ENCODE data around the gene COL4A2. TPM values are rescaled to one million over a fixed set of nuclear protein-coding genes. Genes with fewer than 3 reads are reported as not detected.

Gene COL4A2
- total RNA-seq, 1 experiment from 2014 or later: 66.0 TPM

DNA sequence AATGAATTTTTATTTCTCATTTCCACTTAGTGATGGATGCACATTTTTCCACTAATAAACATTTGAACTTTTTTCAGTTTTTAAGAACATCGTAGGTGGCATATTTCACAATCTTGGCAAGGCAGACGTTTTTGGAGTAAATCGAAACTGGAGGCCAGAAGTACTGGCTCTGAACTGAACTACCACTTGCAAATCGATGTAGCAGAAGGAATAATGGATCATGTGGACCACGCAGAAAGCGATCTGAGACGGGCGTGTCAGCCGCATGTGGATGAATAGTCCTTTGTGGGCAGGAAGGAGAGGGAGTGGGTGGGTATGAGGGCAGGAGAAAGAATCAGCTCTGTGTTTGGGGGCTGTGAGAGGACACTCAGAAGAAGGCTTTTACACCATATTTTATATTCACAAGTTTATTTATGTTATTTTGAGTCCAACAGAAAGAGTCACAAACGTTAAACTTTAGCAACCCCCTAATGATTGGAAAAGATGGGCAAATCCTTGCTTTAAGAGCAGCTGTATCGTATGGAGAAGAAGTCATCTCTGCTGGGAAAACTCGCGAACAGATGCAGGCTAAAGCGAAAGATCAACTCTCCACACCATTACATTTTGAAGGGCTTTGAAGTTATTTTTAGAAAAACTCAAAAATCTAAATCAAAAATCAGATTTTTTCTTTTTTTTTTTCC lies 90.5 kb downstream of the COL4A2 start:
- intact Hi-C loops (cut with micrococcal nuclease): loop anchor here (1.0 to 2.0 kb wide), 5 partner anchors 15 to 90 kb away; partner anchors contain the start of genes COL4A1 and COL4A2
- no peaks in the 10 kb centered on the region for H3K27me3 Mint-ChIP-seq (ENCODE audit: insufficient read depth, unreplicated experiment)
- peak overlapping the region; percentile 98 for H3K27ac Mint-ChIP-seq (ENCODE audit: low read depth, unreplicated experiment)
- TF ChIP-seq, protein P1, sequence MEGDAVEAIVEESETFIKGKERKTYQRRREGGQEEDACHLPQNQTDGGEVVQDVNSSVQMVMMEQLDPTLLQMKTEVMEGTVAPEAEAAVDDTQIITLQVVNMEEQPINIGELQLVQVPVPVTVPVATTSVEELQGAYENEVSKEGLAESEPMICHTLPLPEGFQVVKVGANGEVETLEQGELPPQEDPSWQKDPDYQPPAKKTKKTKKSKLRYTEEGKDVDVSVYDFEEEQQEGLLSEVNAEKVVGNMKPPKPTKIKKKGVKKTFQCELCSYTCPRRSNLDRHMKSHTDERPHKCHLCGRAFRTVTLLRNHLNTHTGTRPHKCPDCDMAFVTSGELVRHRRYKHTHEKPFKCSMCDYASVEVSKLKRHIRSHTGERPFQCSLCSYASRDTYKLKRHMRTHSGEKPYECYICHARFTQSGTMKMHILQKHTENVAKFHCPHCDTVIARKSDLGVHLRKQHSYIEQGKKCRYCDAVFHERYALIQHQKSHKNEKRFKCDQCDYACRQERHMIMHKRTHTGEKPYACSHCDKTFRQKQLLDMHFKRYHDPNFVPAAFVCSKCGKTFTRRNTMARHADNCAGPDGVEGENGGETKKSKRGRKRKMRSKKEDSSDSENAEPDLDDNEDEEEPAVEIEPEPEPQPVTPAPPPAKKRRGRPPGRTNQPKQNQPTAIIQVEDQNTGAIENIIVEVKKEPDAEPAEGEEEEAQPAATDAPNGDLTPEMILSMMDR (IDR thresholded peaks at IDR 0.05; ENCODE audit: unreplicated experiment): no peak
- CTCF ChIA-PET: interaction anchor here (0.7 kb wide), 1 partner anchor 1316 kb away, joined by 5 read pairs; no protein-coding TSS in a partner anchor
- H3K36me3 Mint-ChIP-seq (ENCODE audit: insufficient read depth, unreplicated experiment): no peaks in the 10 kb centered on the region
- H3K4me3 Mint-ChIP-seq (ENCODE audit: unreplicated experiment): peak overlapping the region; percentile 72
- no peaks in the 10 kb centered on the region for H3K9me3 Mint-ChIP-seq (ENCODE audit: unreplicated experiment)
- POLR2A ChIA-PET: interaction anchor here (0.7 to 1.8 kb wide), 2 partner anchors 15 to 598 kb away, joined by 3 to 8 read pairs; no protein-coding TSS in a partner anchor
- DNase-seq (ENCODE audit: unreplicated experiment): peak; percentile 61
- no TSS peak for BruUV-seq (replicated peaks)
- H3K4me1 Mint-ChIP-seq (ENCODE audit: insufficient read depth, unreplicated experiment): peaks cover 32% of the 10 kb centered on the region

DNA sequence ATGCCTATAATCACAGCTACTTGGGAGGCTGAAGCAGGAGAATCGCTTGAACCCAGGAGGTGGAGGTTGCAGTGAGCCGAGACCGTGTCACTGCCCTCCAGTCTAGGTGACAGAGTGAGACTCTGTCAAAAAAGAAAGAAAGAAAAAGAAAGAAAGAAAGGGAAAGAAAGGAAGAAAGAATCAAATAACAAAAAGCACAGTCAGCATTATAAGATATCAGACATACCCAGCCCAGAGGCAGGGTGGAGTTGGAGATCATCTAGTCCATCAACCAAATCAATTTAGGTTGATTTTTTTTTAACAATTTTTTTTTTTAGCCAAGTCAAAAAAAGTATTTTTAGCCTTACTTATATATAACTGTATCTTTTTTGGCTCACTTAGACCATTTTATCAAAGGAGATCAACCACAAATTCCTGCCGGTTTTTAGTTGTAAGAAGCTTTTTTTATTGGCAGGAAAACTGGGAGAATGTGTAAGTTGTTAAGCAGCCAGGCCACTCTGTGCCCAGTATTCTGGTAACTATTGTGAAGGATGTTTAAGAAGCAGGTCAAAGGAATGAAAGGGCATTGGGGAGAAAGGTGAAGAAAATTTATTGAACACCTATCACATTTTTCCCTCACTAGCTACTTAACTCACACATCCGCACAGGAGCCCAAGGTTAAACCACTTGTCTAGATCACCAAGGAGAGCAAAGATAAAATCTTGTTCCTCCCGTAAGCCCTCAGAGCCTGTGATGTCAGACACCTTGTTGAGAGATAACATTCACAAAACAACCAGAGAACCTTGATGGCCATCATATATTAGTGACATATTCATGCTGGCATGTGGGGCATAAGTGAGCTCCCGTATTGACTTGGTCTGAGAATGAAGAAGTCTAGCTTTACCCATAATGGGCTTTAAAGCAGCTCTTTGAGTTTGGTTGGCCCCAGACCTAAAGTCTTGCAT lies 91.8 kb downstream of the COL4A2 start:
- no peak overlapping the region for H3K4me3 Mint-ChIP-seq (ENCODE audit: unreplicated experiment)
- CTCF ChIA-PET: interaction anchor here (0.9 to 1.1 kb wide), 3 partner anchors 11 to 45 kb away, joined by 3 read pairs; no protein-coding TSS in a partner anchor
- H3K27ac Mint-ChIP-seq (ENCODE audit: low read depth, unreplicated experiment): no peak overlapping the region

DNA sequence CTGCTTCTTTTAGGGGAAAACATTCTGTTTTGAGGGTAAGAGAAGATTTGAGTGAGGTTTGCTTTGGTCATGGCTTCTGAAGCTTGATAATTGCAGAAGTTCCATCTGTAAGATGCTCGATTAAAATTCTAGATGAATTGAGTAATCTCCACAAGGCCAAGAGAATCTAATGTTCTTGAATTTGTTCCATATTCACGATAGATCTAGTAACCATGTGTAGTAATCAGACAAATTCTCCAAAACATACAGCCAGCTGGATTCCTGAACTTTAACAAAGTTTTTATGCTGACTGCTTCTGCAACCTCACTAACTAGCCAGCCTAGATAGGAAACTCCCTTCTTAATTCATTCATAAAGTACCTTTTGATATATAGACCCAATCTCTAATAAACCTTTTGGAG lies 92.7 kb downstream of the COL4A2 start:
- intact Hi-C loops (cut with micrococcal nuclease): no loop called here
- Mint-ChIP-seq H3K27me3 (ENCODE audit: insufficient read depth, unreplicated experiment) (no peaks in the 10 kb centered on the region), H3K4me1 (ENCODE audit: insufficient read depth, unreplicated experiment) (peaks cover 44% of the 10 kb centered on the region), H3K9me3 (ENCODE audit: unreplicated experiment) (no peaks in the 10 kb centered on the region), H3K36me3 (ENCODE audit: insufficient read depth, unreplicated experiment) (no peaks in the 10 kb centered on the region), H3K27ac (ENCODE audit: low read depth, unreplicated experiment) (no peak overlapping the region), H3K4me3 (ENCODE audit: unreplicated experiment) (no peak overlapping the region)
- POLR2A ChIA-PET: interaction anchor here (0.9 to 1.0 kb wide), 2 partner anchors 12 to 216 kb away, joined by 3 read pairs; partner anchors contain the start of gene NAXD
- CTCF ChIA-PET: interaction anchor here (0.9 to 1.1 kb wide), 2 partner anchors 10 to 12 kb away, joined by 3 read pairs; no protein-coding TSS in a partner anchor
- no peak for DNase-seq (ENCODE audit: unreplicated experiment)
- no TSS peak for BruUV-seq (replicated peaks)
- TF ChIP-seq, protein P1 (IDR thresholded peaks at IDR 0.05; ENCODE audit: unreplicated experiment): no peak

More for the DNA sequence above, 91.8 kb downstream of the COL4A2 start:
- no TSS peak for BruUV-seq (replicated peaks)
- intact Hi-C loops (cut with micrococcal nuclease): no loop called here
- peaks cover 38% of the 10 kb centered on the region for H3K4me1 Mint-ChIP-seq (ENCODE audit: insufficient read depth, unreplicated experiment)
- no peaks in the 10 kb centered on the region for H3K27me3 Mint-ChIP-seq (ENCODE audit: insufficient read depth, unreplicated experiment)
- no peaks in the 10 kb centered on the region for H3K9me3 Mint-ChIP-seq (ENCODE audit: unreplicated experiment)
- H3K36me3 Mint-ChIP-seq (ENCODE audit: insufficient read depth, unreplicated experiment): no peaks in the 10 kb centered on the region
- POLR2A ChIA-PET: interaction anchor here (0.9 to 1.8 kb wide), 4 partner anchors 13 to 217 kb away, joined by 3 to 8 read pairs (median 4); partner anchors contain the start of genes COL4A1, COL4A2 and NAXD
- TF ChIP-seq, protein P1 (IDR thresholded peaks at IDR 0.05; ENCODE audit: unreplicated experiment): no peak
- DNase-seq (ENCODE audit: unreplicated experiment): no peak
